Activated CD4-positive, alpha-beta memory T cell treated with anti-CD3 and anti-CD28 coated beads for 36 hours (primary cell): ENCODE results near the gene TULP4. TPM values are rescaled to one million over a fixed set of nuclear protein-coding genes. Genes with fewer than 3 reads are reported as not detected.

Experiments
- CTCF ChIA-PET: fragments of 350-600 bp; sonication (Branson Sonifier 250); formaldehyde crosslinking; loops from one replicate; lab custom pipeline; 2021; ENCODE audit warnings: antibody characterized with exemption, inconsistent platforms; lab: Charles Lee
- POLR2A ChIA-PET: fragments of 350-600 bp; sonication (Branson Sonifier 250); formaldehyde crosslinking; loops from one replicate; lab custom pipeline; 2021; ENCODE audit warnings: antibody characterized with exemption; lab: Charles Lee
- DNase-seq: peaks from one replicate; pipeline ENCODE4 v3.0.0-alpha.2; 2020
- H3K27ac Mint-ChIP-seq: one replicate; pipeline ENCODE4 v1.8.0; 2021; ENCODE audit warnings: mixed read lengths
- H3K27me3 Mint-ChIP-seq: one replicate; pipeline ENCODE4 v1.8.0; 2021; ENCODE audit warnings: mixed read lengths
- H3K36me3 Mint-ChIP-seq: one replicate; pipeline ENCODE4 v1.8.0; 2021; ENCODE audit warnings: mixed read lengths
- H3K4me1 Mint-ChIP-seq: one replicate; pipeline ENCODE4 v1.8.0; 2021; ENCODE audit warnings: low read depth, mixed read lengths
- H3K4me3 Mint-ChIP-seq: one replicate; pipeline ENCODE4 v1.8.0; 2021; ENCODE audit warnings: mild to moderate bottlenecking, mixed read lengths
- H3K9me3 Mint-ChIP-seq: one replicate; pipeline ENCODE4 v1.8.0; 2021; ENCODE audit warnings: mixed read lengths
- intact Hi-C: fragments of 100-400 bp; cut with micrococcal nuclease; formaldehyde crosslinking; loops from one replicate; pipeline ENCODE4 v1.15.1; 2023
- total RNA-seq, 2 experiments: library from RNA; stranded (reverse); gene quantifications; one replicate each; pipeline ENCODE4 v1.2.3, GENCODE V29; 2021

Gene TULP4
- total RNA-seq, 2 experiments from 2014 or later, result 15.9 to 16.3 TPM

- Mint-ChIP-seq H3K9me3 (no peaks in the 10 kb centered on the region), H3K36me3 (peaks cover 8% of the 10 kb centered on the region), H3K4me3 (no peak overlapping the region), H3K27ac (no peak overlapping the region), H3K27me3 (no peaks in the 10 kb centered on the region), H3K4me1 (no peaks in the 10 kb centered on the region)
- POLR2A ChIA-PET, result interaction anchor here (0.9 kb wide), 1 partner anchor 9 kb away, joined by 3 read pairs; no protein-coding TSS in a partner anchor
- DNase-seq, result no peak
- intact Hi-C loops, result no loop called here
- CTCF ChIA-PET, result no interaction called here
These were observed 191.6 kb downstream of the TULP4 start for GRCh38 chr6:158503846-158504245.

DNA sequence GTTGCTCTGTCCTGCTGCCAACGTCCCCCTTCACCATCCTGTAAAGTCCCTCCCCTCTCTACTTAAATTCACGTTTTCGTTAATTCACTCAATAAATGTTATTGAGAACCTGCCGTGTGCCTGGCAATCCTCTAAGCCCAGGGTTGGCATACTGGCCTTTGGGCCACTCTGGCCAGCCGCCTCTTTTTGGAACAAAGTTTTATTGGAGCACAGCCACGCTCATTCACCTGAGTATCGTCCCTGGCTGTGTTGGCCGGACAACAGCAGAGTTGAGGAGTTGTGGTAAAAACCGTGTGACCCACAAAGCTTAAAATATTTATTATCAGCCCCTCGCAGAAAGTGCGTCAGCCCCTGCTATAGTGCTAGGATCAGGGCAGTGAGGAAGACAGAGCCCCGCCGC lies 192.9 kb downstream of the TULP4 start:
- no peaks in the 10 kb centered on the region for H3K9me3 Mint-ChIP-seq
- POLR2A ChIA-PET, result no interaction called here
- CTCF ChIA-PET, result no interaction called here
- no peak overlapping the region for H3K27ac Mint-ChIP-seq
- H3K36me3 Mint-ChIP-seq, result peaks cover 5% of the 10 kb centered on the region
- H3K27me3 Mint-ChIP-seq, result no peaks in the 10 kb centered on the region
- H3K4me3 Mint-ChIP-seq, result no peak overlapping the region
- DNase-seq, result no peak
- H3K4me1 Mint-ChIP-seq, result no peaks in the 10 kb centered on the region
- intact Hi-C loops, result no loop called here

DNA sequence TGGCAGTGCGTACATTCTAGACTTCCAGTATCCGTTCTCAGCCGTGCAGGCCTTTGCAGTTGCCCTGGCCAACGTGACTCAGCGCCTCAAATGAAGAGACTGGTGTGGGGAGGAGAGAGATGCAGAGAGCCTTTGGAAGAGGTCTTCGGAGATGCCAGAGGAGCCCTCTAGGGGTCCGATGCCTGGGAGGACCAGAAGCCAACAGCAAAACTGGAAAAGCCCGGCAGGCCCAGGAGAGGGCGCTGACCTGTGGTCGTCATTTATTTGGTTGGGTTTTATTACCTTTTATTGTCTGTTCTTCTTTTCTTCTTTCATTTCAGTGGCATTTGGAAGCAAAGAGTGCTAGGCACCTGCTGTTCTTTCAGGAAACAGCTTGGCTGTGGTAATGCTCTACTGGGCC lies 194.3 kb downstream of the TULP4 start:
- intact Hi-C loops, result no loop called here
- Mint-ChIP-seq H3K27me3 (no peaks in the 10 kb centered on the region), H3K36me3 (peaks cover 5% of the 10 kb centered on the region), H3K9me3 (no peaks in the 10 kb centered on the region), H3K4me1 (no peaks in the 10 kb centered on the region), H3K4me3 (no peak overlapping the region), H3K27ac (no peak overlapping the region)
- ChIA-PET POLR2A (no interaction called here), CTCF (interaction anchor here (0.6 kb wide), 1 partner anchor 603 kb away, joined by 3 read pairs; no protein-coding TSS in a partner anchor)
- DNase-seq, result no peak

DNA sequence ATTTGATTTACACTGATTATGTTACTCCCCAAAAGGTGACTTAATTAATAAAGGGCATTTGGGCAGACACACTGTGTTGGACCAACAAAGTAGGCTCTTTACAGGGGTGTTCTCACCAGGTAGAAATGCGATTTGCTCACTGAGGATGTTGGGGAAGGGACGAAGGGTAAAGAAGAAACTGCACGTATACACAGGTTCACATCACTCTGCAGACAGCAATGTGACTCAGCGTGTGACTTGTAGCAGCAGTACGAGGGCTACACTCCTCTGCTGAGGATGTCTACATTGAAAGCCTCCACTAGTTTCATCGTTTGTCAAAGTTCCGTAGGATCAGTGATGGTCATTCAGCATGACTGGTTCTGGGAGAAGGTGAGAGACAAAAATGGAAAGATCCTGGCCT lies 194.9 kb downstream of the TULP4 start:
- no peaks in the 10 kb centered on the region for H3K27me3 Mint-ChIP-seq
- H3K4me3 Mint-ChIP-seq, result no peak overlapping the region
- no peaks in the 10 kb centered on the region for H3K9me3 Mint-ChIP-seq
- H3K27ac Mint-ChIP-seq, result no peak overlapping the region
- CTCF ChIA-PET, result no interaction called here
- intact Hi-C loops, result no loop called here
- peaks cover 5% of the 10 kb centered on the region for H3K36me3 Mint-ChIP-seq
- POLR2A ChIA-PET, result no interaction called here
- no peak for DNase-seq
- H3K4me1 Mint-ChIP-seq, result no peaks in the 10 kb centered on the region

DNA sequence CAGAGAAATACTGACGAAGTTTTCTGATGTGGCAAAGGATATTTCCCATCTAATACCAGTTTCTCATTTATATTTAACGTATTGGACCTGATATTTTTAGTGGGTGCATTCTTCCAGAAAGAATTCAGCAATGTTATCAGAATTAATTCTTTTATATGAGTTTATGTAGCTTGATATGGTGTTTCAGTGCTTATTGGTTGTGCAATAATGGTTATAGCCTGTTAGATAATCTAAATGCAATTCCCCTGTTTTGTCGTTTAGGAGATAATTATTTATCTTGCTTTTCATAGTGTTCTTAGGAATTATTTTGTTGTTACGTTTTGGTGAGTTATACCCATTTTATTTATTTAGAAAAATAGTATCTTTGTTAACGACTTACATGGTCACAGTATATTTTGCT lies 196.2 kb downstream of the TULP4 start:
- Mint-ChIP-seq H3K27me3 (no peaks in the 10 kb centered on the region), H3K4me3 (no peak overlapping the region), H3K4me1 (no peaks in the 10 kb centered on the region), H3K9me3 (no peaks in the 10 kb centered on the region), H3K27ac (no peak overlapping the region), H3K36me3 (peaks cover 3% of the 10 kb centered on the region)
- CTCF ChIA-PET, result interaction anchor here (1.6 to 2.4 kb wide), 2 partner anchors 10 to 287 kb away, joined by 6 to 10 read pairs; no protein-coding TSS in a partner anchor
- POLR2A ChIA-PET, result no interaction called here
- intact Hi-C loops, result no loop called here
- no peak for DNase-seq

- no peak overlapping the region for H3K27ac Mint-ChIP-seq
- intact Hi-C loops, result no loop called here
- no peak for DNase-seq
- peaks cover 7% of the 10 kb centered on the region for H3K4me1 Mint-ChIP-seq
- H3K36me3 Mint-ChIP-seq, result no peaks in the 10 kb centered on the region
- CTCF ChIA-PET, result interaction anchor here (1.5 to 2.4 kb wide), 3 partner anchors 9 to 288 kb away, joined by 4 to 10 read pairs (median 6); no protein-coding TSS in a partner anchor
- H3K27me3 Mint-ChIP-seq, result no peaks in the 10 kb centered on the region
- no peaks in the 10 kb centered on the region for H3K9me3 Mint-ChIP-seq
- no peak overlapping the region for H3K4me3 Mint-ChIP-seq
- POLR2A ChIA-PET, result no interaction called here
These were observed 197.2 kb downstream of the TULP4 start for GRCh38 chr6:158509465-158509864.

GRCh38 chr6:158512809-158513208 lies 200.5 kb downstream of the TULP4 start:
- Mint-ChIP-seq H3K36me3 (no peaks in the 10 kb centered on the region), H3K27me3 (peaks cover 5% of the 10 kb centered on the region), H3K4me3 (no peak overlapping the region), H3K4me1 (peaks cover 17% of the 10 kb centered on the region), H3K27ac (no peak overlapping the region), H3K9me3 (no peaks in the 10 kb centered on the region)
- no peak for DNase-seq
- ChIA-PET POLR2A (no interaction called here), CTCF (interaction anchor here (1.3 kb wide), 1 partner anchor 292 kb away, joined by 3 read pairs; no protein-coding TSS in a partner anchor)
- intact Hi-C loops, result no loop called here

GRCh38 chr6:158514176-158514575 lies 201.9 kb downstream of the TULP4 start:
- Mint-ChIP-seq H3K4me3 (no peak overlapping the region), H3K4me1 (peaks cover 25% of the 10 kb centered on the region), H3K9me3 (no peaks in the 10 kb centered on the region), H3K27me3 (peaks cover 5% of the 10 kb centered on the region), H3K27ac (no peak overlapping the region), H3K36me3 (no peaks in the 10 kb centered on the region)
- DNase-seq, result no peak
- ChIA-PET POLR2A (no interaction called here), CTCF (interaction anchor here (1.3 kb wide), 1 partner anchor 293 kb away, joined by 5 read pairs; no protein-coding TSS in a partner anchor)
- intact Hi-C loops, result no loop called here

GRCh38 chr6:158514991-158515390 lies 202.7 kb downstream of the TULP4 start:
- Mint-ChIP-seq H3K27me3 (peaks cover 5% of the 10 kb centered on the region), H3K4me3 (no peak overlapping the region), H3K4me1 (peaks cover 25% of the 10 kb centered on the region), H3K27ac (no peak overlapping the region), H3K36me3 (no peaks in the 10 kb centered on the region), H3K9me3 (no peaks in the 10 kb centered on the region)
- ChIA-PET POLR2A (no interaction called here), CTCF (interaction anchor here (0.8 to 1.3 kb wide), 2 partner anchors 294 to 301 kb away, joined by 3 to 5 read pairs; no protein-coding TSS in a partner anchor)
- no peak for DNase-seq
- intact Hi-C loops, result loop anchor here (5.0 kb wide), 1 partner anchor 62 kb away; no protein-coding TSS in a partner anchor

- peaks cover 25% of the 10 kb centered on the region for H3K4me1 Mint-ChIP-seq
- CTCF ChIA-PET, result interaction anchor here (1.0 kb wide), 1 partner anchor 295 kb away, joined by 4 read pairs; no protein-coding TSS in a partner anchor
- DNase-seq, result no peak
- H3K4me3 Mint-ChIP-seq, result no peak overlapping the region
- H3K36me3 Mint-ChIP-seq, result no peaks in the 10 kb centered on the region
- POLR2A ChIA-PET, result interaction anchor here (0.6 kb wide), 1 partner anchor 101 kb away, joined by 3 read pairs; no protein-coding TSS in a partner anchor
- intact Hi-C loops, result loop anchor here (5.0 kb wide), 1 partner anchor 61 kb away; no protein-coding TSS in a partner anchor
- H3K9me3 Mint-ChIP-seq, result no peaks in the 10 kb centered on the region
- H3K27ac Mint-ChIP-seq, result no peak overlapping the region
- peaks cover 5% of the 10 kb centered on the region for H3K27me3 Mint-ChIP-seq
These were observed 203.8 kb downstream of the TULP4 start for GRCh38 chr6:158516098-158516497.

- Mint-ChIP-seq H3K27ac (no peak overlapping the region), H3K27me3 (peaks cover 5% of the 10 kb centered on the region), H3K4me3 (no peak overlapping the region), H3K9me3 (no peaks in the 10 kb centered on the region), H3K4me1 (peaks cover 25% of the 10 kb centered on the region), H3K36me3 (no peaks in the 10 kb centered on the region)
- DNase-seq, result no peak
- intact Hi-C loops, result loop anchor here (5.0 kb wide), 1 partner anchor 60 kb away; no protein-coding TSS in a partner anchor
- ChIA-PET POLR2A (no interaction called here), CTCF (interaction anchor here (1.0 kb wide), 1 partner anchor 296 kb away, joined by 4 read pairs; no protein-coding TSS in a partner anchor)
These were observed 204.8 kb downstream of the TULP4 start for GRCh38 chr6:158517038-158517437.

DNA sequence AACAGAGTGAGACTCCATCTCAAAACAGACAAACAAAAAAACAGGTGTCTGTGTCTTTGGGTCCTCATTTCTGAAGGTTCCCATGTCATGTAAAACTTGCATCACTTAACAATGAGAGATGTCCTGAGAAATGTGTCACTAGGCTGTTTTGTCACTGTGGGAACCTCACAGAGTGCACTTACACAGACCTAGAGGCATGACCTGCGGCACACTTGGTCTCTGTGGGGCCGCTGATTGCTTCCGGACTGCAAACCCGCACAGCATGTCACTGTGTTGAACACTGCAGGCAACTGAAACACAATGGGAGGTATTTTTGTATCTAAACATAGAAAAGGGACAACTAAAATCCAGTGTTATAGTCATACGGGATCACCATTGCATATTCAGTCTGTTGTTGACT lies 205.3 kb downstream of the TULP4 start:
- intact Hi-C loops, result loop anchor here (5.0 kb wide), 1 partner anchor 60 kb away; no protein-coding TSS in a partner anchor
- ChIA-PET POLR2A (no interaction called here), CTCF (no interaction called here)
- DNase-seq, result peak; percentile 23
- Mint-ChIP-seq H3K27ac (no peak overlapping the region), H3K4me3 (no peak overlapping the region), H3K4me1 (peaks cover 25% of the 10 kb centered on the region), H3K36me3 (no peaks in the 10 kb centered on the region), H3K27me3 (peaks cover 6% of the 10 kb centered on the region), H3K9me3 (no peaks in the 10 kb centered on the region)
